Activated CD4-positive, alpha-beta memory T cell treated with anti-CD3 and anti-CD28 coated beads for 36 hours (primary cell): ENCODE measurements around the gene HDAC8. TPM values are rescaled to one million over a fixed set of nuclear protein-coding genes. Genes with fewer than 3 reads are reported as not detected.

ENCODE experiments used
- CTCF ChIA-PET: fragments of 350-600 bp; sonication (Branson Sonifier 250); formaldehyde crosslinking; loops from one replicate; lab custom pipeline; 2021; ENCODE audit warnings: antibody characterized with exemption, inconsistent platforms; lab: Charles Lee
- POLR2A ChIA-PET: fragments of 350-600 bp; sonication (Branson Sonifier 250); formaldehyde crosslinking; loops from one replicate; lab custom pipeline; 2021; ENCODE audit warnings: antibody characterized with exemption; lab: Charles Lee
- DNase-seq: peaks from one replicate; pipeline ENCODE4 v3.0.0-alpha.2; 2020
- H3K27ac Mint-ChIP-seq: one replicate; pipeline ENCODE4 v1.8.0; 2021; ENCODE audit warnings: mixed read lengths
- H3K27me3 Mint-ChIP-seq: one replicate; pipeline ENCODE4 v1.8.0; 2021; ENCODE audit warnings: mixed read lengths
- H3K36me3 Mint-ChIP-seq: one replicate; pipeline ENCODE4 v1.8.0; 2021; ENCODE audit warnings: mixed read lengths
- H3K4me1 Mint-ChIP-seq: one replicate; pipeline ENCODE4 v1.8.0; 2021; ENCODE audit warnings: low read depth, mixed read lengths
- H3K4me3 Mint-ChIP-seq: one replicate; pipeline ENCODE4 v1.8.0; 2021; ENCODE audit warnings: mild to moderate bottlenecking, mixed read lengths
- H3K9me3 Mint-ChIP-seq: one replicate; pipeline ENCODE4 v1.8.0; 2021; ENCODE audit warnings: mixed read lengths
- intact Hi-C: fragments of 100-400 bp; cut with micrococcal nuclease; formaldehyde crosslinking; loops from one replicate; pipeline ENCODE4 v1.15.1; 2023
- total RNA-seq, 2 experiments: library from RNA; stranded (reverse); gene quantifications; one replicate each; pipeline ENCODE4 v1.2.3, GENCODE V29; 2021

Gene HDAC8
- total RNA-seq, 2 experiments from 2014 or later, result 17.9 to 19.7 TPM

GRCh38 chrX:72295745-72296144 is 276.9 kb downstream of the HDAC8 start:
- peaks cover 20% of the 10 kb centered on the region for H3K27me3 Mint-ChIP-seq
- ChIA-PET POLR2A (no interaction called here), CTCF (no interaction called here)
- H3K27ac Mint-ChIP-seq, result no peak overlapping the region
- no peaks in the 10 kb centered on the region for H3K4me1 Mint-ChIP-seq
- no peaks in the 10 kb centered on the region for H3K36me3 Mint-ChIP-seq
- intact Hi-C loops, result no loop called here
- H3K9me3 Mint-ChIP-seq, result no peaks in the 10 kb centered on the region
- no peak for DNase-seq
- H3K4me3 Mint-ChIP-seq, result no peak overlapping the region

- peaks cover 15% of the 10 kb centered on the region for H3K27me3 Mint-ChIP-seq
- no peak overlapping the region for H3K27ac Mint-ChIP-seq
- CTCF ChIA-PET, result no interaction called here
- no peak for DNase-seq
- POLR2A ChIA-PET, result no interaction called here
- H3K36me3 Mint-ChIP-seq, result no peaks in the 10 kb centered on the region
- intact Hi-C loops, result no loop called here
- H3K4me3 Mint-ChIP-seq, result no peak overlapping the region
- H3K4me1 Mint-ChIP-seq, result no peaks in the 10 kb centered on the region
- peaks cover 2% of the 10 kb centered on the region for H3K9me3 Mint-ChIP-seq
These were observed 278.1 kb downstream of the HDAC8 start for GRCh38 chrX:72294497-72294896.

GRCh38 chrX:72282302-72282701 is 290.3 kb downstream of the HDAC8 start:
- Mint-ChIP-seq H3K4me1 (no peaks in the 10 kb centered on the region), H3K4me3 (no peak overlapping the region), H3K36me3 (no peaks in the 10 kb centered on the region), H3K9me3 (no peaks in the 10 kb centered on the region), H3K27me3 (peaks cover 6% of the 10 kb centered on the region), H3K27ac (no peak overlapping the region)
- no peak for DNase-seq
- ChIA-PET POLR2A (no interaction called here), CTCF (no interaction called here)
- intact Hi-C loops, result no loop called here

GRCh38 chrX:72280321-72280845 is 292.3 kb downstream of the HDAC8 start:
- Mint-ChIP-seq H3K36me3 (peaks cover 8% of the 10 kb centered on the region), H3K27me3 (peaks cover 6% of the 10 kb centered on the region), H3K4me1 (peaks cover 5% of the 10 kb centered on the region), H3K4me3 (no peak overlapping the region), H3K27ac (no peak overlapping the region), H3K9me3 (no peaks in the 10 kb centered on the region)
- CTCF ChIA-PET, result no interaction called here
- no peak for DNase-seq
- intact Hi-C loops, result no loop called here
- POLR2A ChIA-PET, result no interaction called here

Other genes with a start within 250 kb of the HDAC8 start
- 1 to 10 TPM; 3.5 to 3.8 TPM for gene PHKA1, start 141.5 kb upstream of the HDAC8 start, total RNA-seq
- gene DMRTC1B, start 204.0 kb upstream of the HDAC8 start, total RNA-seq, result not detected
- gene FAM236B, start 209.8 kb upstream of the HDAC8 start, total RNA-seq, result not detected
- not detected for gene FAM236D, start 235.4 kb upstream of the HDAC8 start, total RNA-seq